K562 (cell line): ENCODE results near the gene SLITRK2. TPM values are rescaled to one million over a fixed set of nuclear protein-coding genes. Genes with fewer than 3 reads are reported as not detected.

Experiments
- ATAC-seq: fragments of 200-7000 bp; cut with Tn5 transposase; 3 replicates; pipeline ENCODE4 v1.9.1; 2020; ENCODE audit warnings: moderate library complexity
- BruUV-seq: library from RNA; stranded (reverse); fragments of 400-500 nt; replicated peaks from 2 replicates; lab custom pipeline; 2021; lab: Mats Ljungman, UMichigan
- CTCF ChIA-PET: fragments of 300-600 bp; formaldehyde crosslinking; extraction: SDS; loops from one replicate; lab custom pipeline; 2021; ENCODE audit warnings: low intra/inter-chr PET ratio; lab: Yijun Ruan, JAX
- POLR2A ChIA-PET: fragments of 300-600, 350-650 bp; sonication (Branson Sonifier 250); formaldehyde crosslinking; extraction: SDS; loops from one replicate; lab custom pipeline; 2021; ENCODE audit warnings: antibody characterized with exemption, inconsistent platforms; lab: Yijun Ruan, JAX
- DNase-seq, 4 experiments: peaks; one replicate each; pipeline versions ENCODE4 v3.0.0 to v3.0.0-alpha.2; 2011 to 2018; ENCODE audit warnings: low spot score in 3 of 4, mixed read lengths in 3 of 4; ENCODE audit errors: extremely low read depth in 1 of 4
- FAIRE-seq: peaks from 2 replicates; lab custom pipeline; 2011; peaks lifted over from hg19 to GRCh38; lab: Jason Lieb, UNC
- H2AFZ ChIP-seq: 2 replicates; pipeline ENCODE4 v1.6.0; 2011; ENCODE audit warnings: low read depth, low read length, control low read depth, inconsistent platforms
- H3K27ac ChIP-seq: fragments of 200-600 bp; 3 replicates; pipeline ENCODE4 v1.8.0; 2011; ENCODE audit warnings: low read depth, mild to moderate bottlenecking, control low read depth, inconsistent platforms, low read length, moderate library complexity, mixed read lengths; ENCODE audit errors: extremely low read depth
- H3K27me3 ChIP-seq, 2 experiments: fragments of 300-600 bp in 1 of 2; 2 replicates in 1 of 2; 3 replicates in 1 of 2; pipeline versions ENCODE4 v1.6.0 to v1.8.0; 2011; ENCODE audit warnings: inconsistent platforms in 2 of 2, low read length in 2 of 2, mild to moderate bottlenecking in 1 of 2, mixed read lengths in 1 of 2, moderate library complexity in 1 of 2; ENCODE audit not compliant: control insufficient read depth in 2 of 2, insufficient read depth in 2 of 2
- H3K36me3 ChIP-seq: fragments of 300-600 bp; 3 replicates; pipeline ENCODE4 v1.8.0; 2011; ENCODE audit warnings: mild to moderate bottlenecking, low read length, inconsistent platforms; ENCODE audit not compliant: control insufficient read depth, insufficient read depth
- H3K4me1 ChIP-seq, 2 experiments: fragments of 200-600 bp in 1 of 2; replicated peaks in 1 of 2; 2 replicates in 1 of 2; 3 replicates in 1 of 2; pipeline versions ENCODE4 v1.5.1 to v1.8.0; 2011; ENCODE audit warnings: inconsistent platforms in 2 of 2, low read length in 2 of 2, mild to moderate bottlenecking in 1 of 2, mixed read lengths in 1 of 2, moderate library complexity in 1 of 2; ENCODE audit not compliant: control insufficient read depth in 2 of 2, insufficient read depth in 2 of 2
- H3K4me2 ChIP-seq: 2 replicates; pipeline ENCODE4 v1.6.1; 2011; ENCODE audit warnings: low read length, control low read depth, inconsistent platforms, mixed read lengths; ENCODE audit not compliant: insufficient read depth
- H3K4me3 ChIP-seq: fragments of 200-600 bp; sonication (generic), shearing (Covaris generic); 2 replicates; pipeline ENCODE4 v1.5.1; 2016; ENCODE audit warnings: control low read depth, inconsistent platforms
- H3K79me2 ChIP-seq: fragments of 200-600 bp; 3 replicates; pipeline ENCODE4 v1.8.0; 2011; ENCODE audit warnings: low read length, inconsistent platforms; ENCODE audit not compliant: control insufficient read depth, insufficient read depth
- H3K9ac ChIP-seq, 2 experiments: 2 replicates each; pipeline versions ENCODE4 v1.6.0 to v1.6.1; 2011; ENCODE audit warnings: low read depth in 2 of 2, low read length in 2 of 2, control low read depth in 1 of 2, inconsistent platforms in 1 of 2, mild to moderate bottlenecking in 1 of 2, mixed read lengths in 1 of 2; ENCODE audit not compliant: insufficient read depth in 1 of 2
- H3K9me1 ChIP-seq: one replicate; pipeline ENCODE4 v1.6.0; 2011; ENCODE audit warnings: inconsistent platforms, mild to moderate bottlenecking, low read length, moderate library complexity; ENCODE audit not compliant: control insufficient read depth, insufficient read depth
- H3K9me3 ChIP-seq: replicated peaks from 2 replicates; pipeline ENCODE4 v1.5.1; 2011; ENCODE audit warnings: low read depth, low read length, inconsistent platforms; ENCODE audit not compliant: control insufficient read depth, insufficient read depth
- H4K20me1 ChIP-seq: replicated peaks from 2 replicates; pipeline ENCODE4 v1.6.1; 2011; ENCODE audit warnings: low read length, inconsistent platforms, mixed read lengths; ENCODE audit not compliant: control insufficient read depth, insufficient read depth
- ATF6 ChIP-seq: sonication (generic); formaldehyde crosslinking; IDR thresholded peaks from 2 replicates; pipeline ENCODE4 v1.4.0; 2020; ENCODE audit warnings: mild to moderate bottlenecking, missing genetic modification reagents
- BACH1 ChIP-seq: fragments of 200-800 bp; sonication (Bioruptor generic); IDR thresholded peaks from 2 replicates; pipeline ENCODE4 v1.6.1; 2016; ENCODE audit warnings: missing genetic modification characterization, missing compliant biosample characterization
- CHCHD3 ChIP-seq: fragments of 250-450 bp; sonication (Bioruptor Pico); IDR thresholded peaks from 2 replicates; pipeline ENCODE4 v2.1.2; 2022; ENCODE audit warnings: mild to moderate bottlenecking
- CREB1 ChIP-seq, 2 experiments: sonication (generic) in 1 of 2; formaldehyde crosslinking in 1 of 2; IDR thresholded peaks; 2 replicates each; pipeline versions ENCODE4 v1.6.1 to v1.8.0; 2012 to 2022; ENCODE audit warnings: inconsistent platforms in 1 of 2, mild to moderate bottlenecking in 1 of 2, missing genetic modification reagents in 1 of 2, moderate library complexity in 1 of 2
- MCM7 ChIP-seq, 2 experiments: fragments of 450-650 bp; IDR thresholded peaks; 2 replicates each; pipeline ENCODE4 v1.6.1; 2016 to 2018
- MECOM ChIP-seq: fragments of 250-450 bp; sonication (Bioruptor Pico); IDR thresholded peaks from 2 replicates; pipeline ENCODE4 v1.8.0; 2022; ENCODE audit warnings: inconsistent platforms
- PML ChIP-seq: IDR thresholded peaks from 2 replicates; pipeline ENCODE4 v1.6.1; 2012; ENCODE audit warnings: low read length, inconsistent platforms
- RBM17 ChIP-seq: fragments of 200-400 bp; formaldehyde crosslinking; IDR thresholded peaks from 2 replicates; pipeline ENCODE4 v1.6.1; 2017; ENCODE audit warnings: low read depth, mild to moderate bottlenecking, low read length, borderline replicate concordance
- STAG1 ChIP-seq: sonication (generic); formaldehyde crosslinking; IDR thresholded peaks from 2 replicates; pipeline ENCODE4 v1.5.0; 2020; ENCODE audit warnings: missing genetic modification reagents, borderline replicate concordance
- THRAP3 ChIP-seq: fragments of 450-650 bp; IDR thresholded peaks from 2 replicates; pipeline ENCODE4 v1.6.1; 2016; ENCODE audit warnings: mild to moderate bottlenecking, inconsistent platforms, borderline replicate concordance
- ZBTB2 ChIP-seq: fragments of 450-650 bp; IDR thresholded peaks from 2 replicates; pipeline ENCODE4 v1.6.1; 2016; ENCODE audit warnings: antibody characterized with exemption
- ZNF212 ChIP-seq: fragments of 450-650 bp; formaldehyde crosslinking; IDR thresholded peaks from 2 replicates; pipeline ENCODE4 v1.4.0; 2020; ENCODE audit warnings: mild to moderate bottlenecking
- ZNF512 ChIP-seq: IDR thresholded peaks from 2 replicates; pipeline ENCODE4 v1.6.1; 2016; ENCODE audit warnings: missing genetic modification characterization, missing compliant biosample characterization
- ZNF592 ChIP-seq: fragments of 450-650 bp; IDR thresholded peaks from 2 replicates; pipeline ENCODE4 v1.6.1; 2017; ENCODE audit warnings: antibody characterized with exemption, mild to moderate bottlenecking
- WGBS: fragments of 100-300 bp; shearing (Covaris generic); methylation state at CpG from one replicate; pipeline ENCODE4 v1.1.6; 2016; ENCODE audit warnings: low coverage, mixed read lengths; ENCODE audit not compliant: insufficient coverage; ENCODE audit errors: missing lambda C conversion rate; 5-methylcytosine and 5-hydroxymethylcytosine counted together
- in situ Hi-C: fragments of 300-500 bp; cut with MboI; formaldehyde crosslinking; loops from 4 replicates; pipeline ENCODE4 v1.15.0; 2018; ENCODE audit warnings: inconsistent platforms, mixed read lengths
- intact Hi-C: fragments of 100-400 bp; cut with micrococcal nuclease; formaldehyde crosslinking; loops from 2 replicates; pipeline ENCODE4 v1.14.2; 2022
- polyA plus RNA-seq, 8 experiments: library from polyadenylated mRNA; depleted of rRNA in 4 of 8; stranded (reverse) in 5 of 8; unstranded in 3 of 8; fragments of >200 nt; fragmentation: Nextera tagmentation in 2 of 8; fragmentation: Illumina TruSeq in 1 of 8; extraction: Ambion mirVana in 2 of 8; extraction: Trizol in 1 of 8; gene quantifications; 2 replicates each; pipeline versions ENCODE4 v1.2.1 to v1.2.3, GENCODE V29; 2011 to 2014; ENCODE audit warnings: inconsistent platforms in 1 of 8, missing spikeins in 1 of 8
- total RNA-seq, 7 experiments: library from RNA; depleted of rRNA in 6 of 7; stranded (reverse); fragments of >200 nt in 6 of 7; fragmentation: Illumina TruSeq in 2 of 7; extraction: Trizol in 2 of 7; gene quantifications; 2 replicates each; pipeline versions ENCODE4 v1.2.1 to v1.2.3, GENCODE V29; 2011 to 2021; ENCODE audit warnings: low replicate concordance in 1 of 7

Gene SLITRK2
- total and polyA plus RNA-seq, 9 of the 15 experiments (the other 6 are each of a cell fraction or from before 2014, with no cell fraction given), result not detected

GRCh38 chrX:145821291-145821897 lies 3.8 kb downstream of the SLITRK2 start:
- no peak overlapping the region for H3K4me3 ChIP-seq
- DNase-seq (no peak), FAIRE-seq (no peak), ATAC-seq (no peak)
- no peak overlapping the region for H3K9ac ChIP-seq
- H3K79me2 ChIP-seq, result no peaks in the 10 kb centered on the region
- intact Hi-C loops (no loop called here), in situ Hi-C loops (no loop called here)
- no peak overlapping the region for H3K4me2 ChIP-seq
- no peak overlapping the region for H2AFZ ChIP-seq
- CTCF ChIA-PET, result no interaction called here
- POLR2A ChIA-PET, result no interaction called here
- no peaks in the 10 kb centered on the region for H3K9me1 ChIP-seq
- no peaks in the 10 kb centered on the region for H3K4me1 ChIP-seq
- no peaks in the 10 kb centered on the region for H4K20me1 ChIP-seq
- H3K27ac ChIP-seq, result no peak overlapping the region
- no peaks in the 10 kb centered on the region for H3K9me3 ChIP-seq
- no peaks in the 10 kb centered on the region for H3K36me3 ChIP-seq
- WGBS, result 0% methylated on average over 5 of the region's 30 CpGs
- H3K27me3 ChIP-seq, result no peaks in the 10 kb centered on the region
- BruUV-seq, result no TSS peak
- TF ChIP-seq ZBTB2 (no peak), ZNF212 (CRISPR knock-in tag) (no peak), MCM7 (IDR thresholded peaks at IDR 0.05) (no peak), MECOM (CRISPR knock-in tag) (no peak), ZNF592 (no peak), CREB1 (IDR thresholded peaks at IDR 0.05) (no peak), CREB1 (CRISPR knock-in tag; IDR thresholded peaks at IDR 0.05) (no peak), BACH1 (tag) (no peak), PML (no peak), ZNF512 (tag) (no peak), STAG1 (CRISPR knock-in tag) (no peak), CHCHD3 (CRISPR knock-in tag) (no peak), ATF6 (CRISPR knock-in tag) (no peak), THRAP3 (no peak), RBM17 (no peak)
